HG03439 (cell line): ENCODE data around the gene TMEM266.

ENCODE experiments used
- ATAC-seq: cut with Tn5 transposase; IDR thresholded peaks from one replicate; pipeline ENCODE4 v1.9.1; 2021; ENCODE audit warnings: mild to moderate bottlenecking, moderate library complexity; ENCODE audit not compliant: unreplicated experiment

The TMEM266 gene

DNA sequence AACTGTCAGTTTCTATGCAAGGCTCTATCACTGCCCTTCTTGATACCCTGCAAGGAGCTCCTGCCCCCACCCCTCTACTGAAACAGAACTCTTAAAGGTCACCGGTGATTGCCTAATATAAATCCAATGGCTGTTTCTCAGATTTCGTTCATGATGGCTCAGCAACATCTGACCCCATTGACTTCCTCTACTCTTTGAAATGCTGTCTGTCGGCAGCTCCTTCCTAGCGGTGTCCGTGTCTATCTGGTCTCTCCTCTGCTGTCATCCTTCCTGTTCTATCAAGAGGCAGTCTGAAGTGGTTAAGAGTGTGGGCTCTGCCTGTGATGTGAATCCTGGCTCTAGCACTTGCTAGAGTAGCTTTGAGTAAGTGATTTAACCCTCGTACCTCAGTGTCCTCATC, 5.5 kb downstream of the TMEM266 start:
- ATAC-seq = no peak

GRCh38 chr15:76065793-76066192, 6.0 kb downstream of the TMEM266 start:
- no peak for ATAC-seq

GRCh38 chr15:76070192-76070591, 10.4 kb downstream of the TMEM266 start:
- no peak for ATAC-seq

DNA sequence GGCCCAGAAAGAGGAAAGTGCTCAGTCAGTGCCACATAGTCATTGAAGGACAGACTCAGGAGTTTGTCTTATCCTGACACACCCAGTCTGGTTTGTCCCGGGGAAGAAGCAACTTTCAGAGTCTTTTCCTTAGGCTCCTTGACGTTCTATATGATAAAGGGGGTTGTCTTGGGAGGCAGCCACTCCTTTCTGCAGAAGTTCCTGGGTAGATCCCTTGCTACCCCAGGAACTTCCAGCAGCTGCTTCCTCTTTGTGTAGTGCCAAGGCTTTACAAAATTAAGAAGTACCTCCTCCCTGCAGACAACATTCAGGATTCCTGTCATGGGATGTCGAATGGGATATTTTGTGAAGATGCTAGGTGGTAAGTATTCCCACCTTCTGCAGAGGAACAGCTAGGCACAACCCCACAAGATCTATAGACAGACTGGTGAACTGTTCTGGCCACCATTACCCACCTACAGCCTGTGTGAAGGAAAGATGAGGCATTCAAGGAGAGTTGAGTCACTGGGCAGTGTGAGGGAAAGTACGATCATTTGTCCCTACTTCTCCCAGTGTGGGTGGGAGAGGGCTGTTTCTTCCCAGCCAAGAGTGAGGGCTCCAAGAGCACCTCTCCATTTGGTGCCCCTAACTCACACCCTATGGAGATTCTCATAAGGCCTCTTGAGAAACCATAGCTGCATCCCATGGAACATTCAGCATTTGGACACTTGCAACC, 11.3 kb downstream of the TMEM266 start:
- no peak for ATAC-seq

DNA sequence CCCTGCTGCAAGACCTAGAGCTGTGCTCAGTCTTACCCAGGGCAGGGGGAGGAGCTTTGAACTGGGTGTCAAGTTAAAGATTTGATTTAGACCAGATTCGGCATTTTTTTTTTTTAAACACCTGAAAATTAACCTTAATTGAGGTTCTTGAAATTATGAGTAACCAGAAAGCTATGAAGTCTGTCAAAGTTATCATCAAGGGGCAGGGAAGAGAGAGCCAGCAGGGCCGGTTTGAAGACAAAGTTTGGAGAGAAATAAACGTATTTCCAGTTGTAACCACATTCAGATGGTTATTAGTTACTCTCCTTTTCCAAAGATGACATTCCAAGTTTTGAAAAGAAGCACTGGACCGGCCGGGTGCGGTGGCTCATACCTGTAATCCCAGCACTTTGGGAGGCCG, 12.0 kb downstream of the TMEM266 start:
- ATAC-seq = no peak

- ATAC-seq = no peak
Observed at GRCh38 chr15:76073554-76073953, 13.8 kb downstream of the TMEM266 start.

GRCh38 chr15:76075046-76075445, 15.3 kb downstream of the TMEM266 start:
- no peak for ATAC-seq

DNA sequence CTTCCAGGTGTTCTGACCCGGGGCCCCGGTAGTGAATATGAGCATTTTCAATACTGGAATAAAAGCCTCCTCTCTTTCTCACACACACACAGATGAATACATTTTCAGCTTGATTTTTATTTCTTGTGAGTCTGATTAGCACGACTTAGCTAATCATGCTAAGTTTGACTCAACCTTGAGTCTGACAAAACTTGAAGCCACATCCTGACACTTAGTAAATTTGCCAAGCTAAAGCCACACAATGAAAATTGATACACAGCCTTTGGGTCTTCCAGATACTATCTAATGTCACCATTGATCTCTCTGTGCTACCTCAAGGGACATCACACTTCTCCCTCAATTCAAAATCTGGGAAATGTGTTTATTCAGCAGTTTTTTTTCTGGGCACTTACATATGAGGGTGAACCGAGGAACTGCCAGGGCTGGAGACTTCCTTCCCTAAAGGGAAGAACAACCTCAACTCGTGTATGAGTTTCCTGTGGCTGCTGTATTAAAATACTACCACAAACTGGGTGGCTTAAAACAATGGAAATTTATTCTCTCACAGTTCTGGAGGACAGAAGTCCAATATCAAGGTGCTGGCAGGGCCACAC, 18.6 kb downstream of the TMEM266 start:
- ATAC-seq = no peak

DNA sequence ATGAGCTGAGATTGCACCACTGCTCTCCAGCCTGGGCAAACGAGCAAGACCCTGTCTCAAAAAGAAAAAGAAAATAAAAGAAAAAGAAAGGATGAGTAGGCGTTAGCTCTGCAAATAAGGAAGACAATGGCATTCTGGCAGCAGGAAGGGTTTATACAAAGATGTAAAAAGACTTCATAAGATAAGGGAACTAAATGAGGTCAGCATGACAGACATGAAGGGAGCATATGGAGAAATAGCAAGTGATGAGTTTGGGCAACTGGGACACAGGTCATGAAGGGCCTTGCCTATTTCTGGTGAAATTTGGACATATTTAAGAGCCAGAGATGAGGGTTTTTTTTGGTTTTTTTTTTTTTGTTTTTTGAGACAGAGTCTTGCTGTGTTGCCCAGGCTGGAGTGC, 24.5 kb downstream of the TMEM266 start:
- no peak for ATAC-seq

- ATAC-seq = no peak
Observed at GRCh38 chr15:76098685-76099084, 38.9 kb downstream of the TMEM266 start.

GRCh38 chr15:76099388-76099787, 39.6 kb downstream of the TMEM266 start:
- ATAC-seq = no peak

- ATAC-seq = no peak
Observed at GRCh38 chr15:76100361-76100760, 40.6 kb downstream of the TMEM266 start.

GRCh38 chr15:76101655-76102054, 41.9 kb downstream of the TMEM266 start:
- ATAC-seq = no peak

- no peak for ATAC-seq
Observed at GRCh38 chr15:76105391-76105790, 45.6 kb downstream of the TMEM266 start.

- no peak for ATAC-seq
Observed at GRCh38 chr15:76105911-76106310, 46.1 kb downstream of the TMEM266 start.

DNA sequence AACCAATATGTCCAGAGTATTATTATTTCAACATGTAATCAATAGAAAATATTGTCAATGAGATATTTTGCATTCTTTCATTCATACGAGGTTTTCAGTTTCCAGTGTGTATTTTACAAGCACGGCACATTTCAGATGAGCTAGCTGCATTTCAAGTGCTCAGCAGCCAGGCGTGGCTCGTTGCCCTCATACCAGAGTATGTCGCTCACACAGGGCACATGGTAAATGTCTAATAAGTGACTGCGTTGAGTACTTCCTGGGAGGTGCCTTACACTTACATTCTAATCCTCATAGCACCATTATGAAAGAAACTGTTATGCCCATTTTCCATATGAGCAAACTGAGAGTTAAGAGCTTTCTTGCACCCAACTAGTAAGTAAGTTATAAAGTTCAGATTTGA, 47.4 kb downstream of the TMEM266 start:
- ATAC-seq = no peak

DNA sequence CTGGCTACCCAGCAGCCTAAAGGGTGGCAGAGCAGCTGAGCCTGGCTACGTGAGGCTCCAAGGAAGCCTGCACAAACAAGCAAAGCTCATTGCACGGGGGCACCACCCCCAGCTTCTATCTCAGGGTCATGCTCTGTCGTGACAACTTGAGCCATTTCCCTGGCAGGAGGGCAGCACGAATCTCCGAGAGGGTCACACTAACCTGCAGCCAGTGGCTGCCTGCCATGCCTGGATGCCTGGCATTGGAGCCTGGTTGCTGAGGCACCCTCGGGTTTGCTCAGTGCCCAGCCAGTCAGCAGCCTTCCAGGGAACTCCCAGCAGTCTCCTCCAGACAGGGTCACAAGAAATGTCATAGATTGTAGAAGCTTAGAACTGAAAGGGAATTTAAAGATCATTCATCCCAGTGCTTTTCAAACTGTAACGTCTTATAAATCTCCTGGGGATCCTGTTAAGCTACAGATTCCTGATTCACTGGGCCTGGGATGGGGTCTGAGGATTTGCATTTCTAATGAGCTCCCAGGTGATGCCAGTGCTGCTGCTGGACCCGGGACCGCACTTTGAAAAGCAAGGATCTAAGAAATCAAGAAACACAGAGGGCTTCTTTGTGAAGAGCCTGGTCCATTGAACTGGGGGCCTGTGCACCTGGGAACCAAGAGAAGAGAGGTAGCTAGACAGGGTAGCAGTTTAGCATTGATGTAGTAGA, 48.4 kb downstream of the TMEM266 start:
- ATAC-seq = no peak

DNA sequence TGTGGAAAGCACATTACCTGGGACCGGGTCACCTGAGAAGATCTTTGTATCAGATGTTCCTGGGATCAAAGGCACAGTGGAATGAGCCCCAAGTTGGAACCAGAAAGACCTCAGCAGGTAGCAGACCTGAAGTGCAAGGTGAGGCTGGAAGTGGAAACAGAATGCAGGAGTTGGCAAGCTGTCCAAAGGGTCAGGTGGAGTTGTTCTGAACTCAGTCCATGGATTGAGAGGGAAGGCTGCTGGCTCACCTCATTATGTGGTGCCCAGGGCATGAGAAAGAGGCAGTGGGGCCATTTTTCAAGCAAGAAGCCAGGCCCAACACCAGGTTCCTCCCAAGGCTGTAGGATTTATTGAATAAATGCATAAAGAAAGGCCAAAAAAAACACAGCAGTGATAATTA, 49.3 kb downstream of the TMEM266 start:
- no peak for ATAC-seq

GRCh38 chr15:76114561-76114960, 54.8 kb downstream of the TMEM266 start:
- ATAC-seq = no peak

GRCh38 chr15:76116138-76116885, 56.5 kb downstream of the TMEM266 start:
- no peak for ATAC-seq

DNA sequence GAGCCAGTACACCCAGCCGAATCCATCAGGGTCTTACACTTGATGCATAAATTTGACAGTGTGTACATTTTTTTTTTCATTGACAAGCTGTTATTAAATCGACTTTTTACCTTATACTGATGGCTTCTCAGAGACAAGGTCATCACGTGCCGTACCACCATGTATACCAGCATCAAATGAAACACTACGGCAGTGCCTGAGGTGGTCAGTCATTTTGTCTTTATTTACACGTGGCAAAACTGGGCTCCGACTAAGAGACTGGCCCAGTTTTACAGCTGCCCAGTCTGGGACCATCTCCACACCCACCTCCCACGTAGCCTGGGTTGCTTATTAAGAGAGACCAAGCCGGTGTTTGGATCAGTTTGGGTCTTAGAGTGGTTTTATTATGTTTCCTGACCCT, 57.4 kb downstream of the TMEM266 start:
- no peak for ATAC-seq

GRCh38 chr15:76118767-76119166, 59.0 kb downstream of the TMEM266 start:
- no peak for ATAC-seq
